Loucy (cell line): ENCODE data around the gene GSKIP.

Source experiments
- EZH2phosphoT487 ChIP-seq: fragments of 200-600 bp; IDR thresholded peaks from 2 replicates; pipeline ENCODE4 v1.6.1; 2018; ENCODE audit warnings: antibody characterized with exemption, mild to moderate bottlenecking, moderate library complexity, borderline replicate concordance
- TF ChIP-seq, protein P1 (sequence below): fragments of 200-600 bp; sonication (generic); conservative IDR thresholded peaks from 2 replicates; pipeline ENCODE4 v1.5.1; 2014; ENCODE audit warnings: mild to moderate bottlenecking, antibody characterized with exemption, low read length

- TF ChIP-seq, protein P1, sequence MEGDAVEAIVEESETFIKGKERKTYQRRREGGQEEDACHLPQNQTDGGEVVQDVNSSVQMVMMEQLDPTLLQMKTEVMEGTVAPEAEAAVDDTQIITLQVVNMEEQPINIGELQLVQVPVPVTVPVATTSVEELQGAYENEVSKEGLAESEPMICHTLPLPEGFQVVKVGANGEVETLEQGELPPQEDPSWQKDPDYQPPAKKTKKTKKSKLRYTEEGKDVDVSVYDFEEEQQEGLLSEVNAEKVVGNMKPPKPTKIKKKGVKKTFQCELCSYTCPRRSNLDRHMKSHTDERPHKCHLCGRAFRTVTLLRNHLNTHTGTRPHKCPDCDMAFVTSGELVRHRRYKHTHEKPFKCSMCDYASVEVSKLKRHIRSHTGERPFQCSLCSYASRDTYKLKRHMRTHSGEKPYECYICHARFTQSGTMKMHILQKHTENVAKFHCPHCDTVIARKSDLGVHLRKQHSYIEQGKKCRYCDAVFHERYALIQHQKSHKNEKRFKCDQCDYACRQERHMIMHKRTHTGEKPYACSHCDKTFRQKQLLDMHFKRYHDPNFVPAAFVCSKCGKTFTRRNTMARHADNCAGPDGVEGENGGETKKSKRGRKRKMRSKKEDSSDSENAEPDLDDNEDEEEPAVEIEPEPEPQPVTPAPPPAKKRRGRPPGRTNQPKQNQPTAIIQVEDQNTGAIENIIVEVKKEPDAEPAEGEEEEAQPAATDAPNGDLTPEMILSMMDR = no peak
- no peak for TF ChIP-seq EZH2phosphoT487
Measured at GRCh38 chr14:96373538-96373937, 10.2 kb downstream of the GSKIP start.
